CD14-positive monocyte (primary cell): ENCODE results near the gene TRIM67. TPM values are rescaled to one million over a fixed set of nuclear protein-coding genes. Genes with fewer than 3 reads are reported as not detected.

Experiments
- DNase-seq, 3 donors: peaks; one replicate each; pipeline ENCODE4 v3.0.0-alpha.2; 2011 to 2022
- H2AFZ ChIP-seq: 2 replicates; pipeline ENCODE4 v1.6.0; 2012; ENCODE audit warnings: mild to moderate bottlenecking, low read depth, low read length, inconsistent platforms; ENCODE audit not compliant: insufficient read depth, poor library complexity, severe bottlenecking
- H3K27ac ChIP-seq, 2 donors: 1 replicate in 1 of 2; 2 replicates in 1 of 2; pipeline ENCODE4 v1.5.1; 2012 to 2013; ENCODE audit warnings: low read length in 2 of 2, control low read depth in 1 of 2, inconsistent platforms in 1 of 2, low read depth in 1 of 2, mild to moderate bottlenecking in 1 of 2
- H3K27me3 ChIP-seq, 2 donors: one replicate each; pipeline versions ENCODE4 v1.6.0 to v1.6.1; 2011 to 2013; ENCODE audit warnings: low read length in 2 of 2; ENCODE audit not compliant: control insufficient read depth in 2 of 2, insufficient read depth in 2 of 2
- H3K36me3 ChIP-seq, 2 donors: replicated peaks in 1 of 2; 1 replicate in 1 of 2; 2 replicates in 1 of 2; pipeline versions ENCODE4 v1.5.1 to v1.6.1; 2012 to 2013; ENCODE audit warnings: low read length in 2 of 2, control low read depth in 1 of 2, inconsistent platforms in 1 of 2, mild to moderate bottlenecking in 1 of 2; ENCODE audit not compliant: insufficient read depth in 2 of 2, control insufficient read depth in 1 of 2
- H3K4me1 ChIP-seq, 2 donors: 1 replicate in 1 of 2; 2 replicates in 1 of 2; pipeline versions ENCODE4 v1.5.1 to v1.6.1; 2012 to 2013; ENCODE audit warnings: low read length in 2 of 2, control low read depth in 1 of 2, inconsistent platforms in 1 of 2, mild to moderate bottlenecking in 1 of 2, moderate library complexity in 1 of 2; ENCODE audit not compliant: insufficient read depth in 2 of 2, control insufficient read depth in 1 of 2
- H3K4me2 ChIP-seq: replicated peaks from 2 replicates; pipeline ENCODE3; 2012; ENCODE audit warnings: low read length, moderate library complexity, mild to moderate bottlenecking; ENCODE audit not compliant: poor library complexity, severe bottlenecking; ENCODE audit errors: extremely low read depth
- H3K4me3 ChIP-seq, 3 experiments: fragments of 200-600 bp in 1 of 3; sonication (generic) in 1 of 3; replicated peaks in 1 of 3; 1 replicate in 2 of 3; 2 replicates in 1 of 3; pipeline ENCODE4 v1.5.1; 2011 to 2013; ENCODE audit warnings: low read length in 3 of 3, mild to moderate bottlenecking in 3 of 3, control low read depth in 2 of 3, low read depth in 2 of 3, inconsistent platforms in 1 of 3, moderate library complexity in 1 of 3
- H3K79me2 ChIP-seq: 2 replicates; pipeline ENCODE4 v1.6.0; 2012; ENCODE audit warnings: mild to moderate bottlenecking, control low read depth, inconsistent platforms, low read length, moderate library complexity; ENCODE audit not compliant: insufficient read depth
- H3K9ac ChIP-seq: 2 replicates; pipeline ENCODE4 v1.6.0; 2017; ENCODE audit warnings: low read length, mild to moderate bottlenecking; ENCODE audit not compliant: insufficient read depth, poor library complexity, severe bottlenecking
- H3K9me3 ChIP-seq, 2 donors: replicated peaks in 1 of 2; 1 replicate in 1 of 2; 2 replicates in 1 of 2; pipeline versions ENCODE4 v1.5.1 to v1.6.1; 2012 to 2013; ENCODE audit warnings: low read length in 2 of 2, control low read depth in 1 of 2; ENCODE audit not compliant: control insufficient read depth in 1 of 2, insufficient read depth in 1 of 2
- H4K20me1 ChIP-seq: 2 replicates; pipeline ENCODE4 v1.6.0; 2012; ENCODE audit warnings: mild to moderate bottlenecking, low read length, control low read depth, moderate library complexity; ENCODE audit not compliant: insufficient read depth
- H3K27ac Mint-ChIP-seq, 7 donors: one replicate each; pipeline ENCODE4 v1.8.0; 2020; ENCODE audit warnings: mild to moderate bottlenecking in 7 of 7, mixed read lengths in 7 of 7, moderate library complexity in 6 of 7, inconsistent platforms in 2 of 7
- H3K27me3 Mint-ChIP-seq, 3 donors: one replicate each; pipeline ENCODE4 v1.8.0; 2021 to 2022; ENCODE audit warnings: low read depth in 3 of 3, mild to moderate bottlenecking in 3 of 3, mixed read lengths in 3 of 3, moderate library complexity in 3 of 3, inconsistent platforms in 1 of 3
- H3K36me3 Mint-ChIP-seq, 2 donors: one replicate each; pipeline ENCODE4 v1.8.0; 2020; ENCODE audit warnings: mixed read lengths in 2 of 2, inconsistent platforms in 1 of 2, mild to moderate bottlenecking in 1 of 2
- H3K4me1 Mint-ChIP-seq: one replicate; pipeline ENCODE4 v1.8.0; 2020; ENCODE audit warnings: mild to moderate bottlenecking, mixed read lengths
- H3K4me3 Mint-ChIP-seq, 2 donors: one replicate each; pipeline ENCODE4 v1.8.0; 2020; ENCODE audit warnings: mild to moderate bottlenecking in 2 of 2, mixed read lengths in 2 of 2, moderate library complexity in 1 of 2
- H3K9me3 Mint-ChIP-seq, 7 donors: one replicate each; pipeline ENCODE4 v1.8.0; 2020 to 2022; ENCODE audit warnings: mixed read lengths in 7 of 7, mild to moderate bottlenecking in 6 of 7, moderate library complexity in 6 of 7, inconsistent platforms in 2 of 7
- CTCF ChIP-seq: fragments of 200-600 bp; IDR thresholded peaks from one replicate; pipeline ENCODE4 v1.8.0; 2022; ENCODE audit warnings: antibody characterized with exemption, mild to moderate bottlenecking
- WGBS: methylation state at CpG from one replicate; pipeline ENCODE4 v1.1.5; 2013; ENCODE audit warnings: missing lambda C conversion rate; ENCODE audit not compliant: insufficient coverage; 5-methylcytosine and 5-hydroxymethylcytosine counted together
- intact Hi-C, 2 donors: fragments of 100-400 bp; cut with micrococcal nuclease; formaldehyde crosslinking; loops; one replicate each; pipeline versions ENCODE4 v1.15.0 to v1.15.1; 2023
- polyA plus RNA-seq, 3 donors: library from polyadenylated mRNA; depleted of rRNA in 1 of 3; unstranded in 2 of 3; stranded (reverse) in 1 of 3; fragments of 300-500 nt in 2 of 3; fragments of >200 nt in 1 of 3; fragmentation: Illumina TruSeq in 2 of 3; gene quantifications; 1 replicate in 2 of 3; 2 replicates in 1 of 3; pipeline ENCODE4 v1.2.3, GENCODE V29; 2012 to 2021

Gene TRIM67
- polyA plus RNA-seq, 3 donors, result not detected

GRCh38 chr1:231190456-231190855 is 28.6 kb downstream of the TRIM67 start:
- H3K9ac ChIP-seq, result no peak overlapping the region
- 90% methylated on average over 6 of the region's 10 CpGs for WGBS
- H3K27ac ChIP-seq, result no peak overlapping the region
- no peak overlapping the region for H3K4me2 ChIP-seq
- no peaks in the 10 kb centered on the region for H3K4me1 Mint-ChIP-seq
- peaks cover 0 to 10% (median 5%) of the 10 kb centered on the region in 7 donors for H3K9me3 Mint-ChIP-seq
- no peak overlapping the region for H3K4me3 Mint-ChIP-seq
- DNase-seq, result no peak
- H4K20me1 ChIP-seq, result no peaks in the 10 kb centered on the region
- H3K9me3 ChIP-seq, result peaks cover 0 to 3% of the 10 kb centered on the region in 2 donors
- peaks cover 18 to 29% (median 23%) of the 10 kb centered on the region in 3 donors for H3K27me3 Mint-ChIP-seq
- H3K36me3 Mint-ChIP-seq, result no peaks in the 10 kb centered on the region
- intact Hi-C loops, result no loop called here
- no peak for TF ChIP-seq CTCF
- no peak overlapping the region for H3K27ac Mint-ChIP-seq
- H2AFZ ChIP-seq, result no peak overlapping the region
- no peaks in the 10 kb centered on the region for H3K4me1 ChIP-seq
- peaks cover 0 to 6% of the 10 kb centered on the region in 2 donors for H3K27me3 ChIP-seq
- no peak overlapping the region for H3K4me3 ChIP-seq
- no peaks in the 10 kb centered on the region for H3K36me3 ChIP-seq
- no peaks in the 10 kb centered on the region for H3K79me2 ChIP-seq

GRCh38 chr1:231192620-231193163 is 30.8 kb downstream of the TRIM67 start:
- H3K4me3 ChIP-seq, result no peak overlapping the region
- H3K4me3 Mint-ChIP-seq, result no peak overlapping the region
- H3K9me3 Mint-ChIP-seq, result peaks cover 0 to 10% (median 5%) of the 10 kb centered on the region in 7 donors
- no peak overlapping the region for H3K27ac Mint-ChIP-seq
- H3K9ac ChIP-seq, result no peak overlapping the region
- no peaks in the 10 kb centered on the region for H3K36me3 Mint-ChIP-seq
- no peaks in the 10 kb centered on the region for H3K4me1 ChIP-seq
- no peaks in the 10 kb centered on the region for H4K20me1 ChIP-seq
- no peak for DNase-seq
- H2AFZ ChIP-seq, result no peak overlapping the region
- H3K27ac ChIP-seq, result no peak overlapping the region
- H3K79me2 ChIP-seq, result no peaks in the 10 kb centered on the region
- TF ChIP-seq CTCF, result no peak
- peaks cover 0 to 3% of the 10 kb centered on the region in 2 donors for H3K9me3 ChIP-seq
- no peak overlapping the region for H3K4me2 ChIP-seq
- no peaks in the 10 kb centered on the region for H3K4me1 Mint-ChIP-seq
- 60% methylated on average over 8 of the region's 12 CpGs for WGBS
- intact Hi-C loops, result no loop called here
- peaks cover 0 to 6% of the 10 kb centered on the region in 2 donors for H3K27me3 ChIP-seq
- peaks cover 11 to 28% (median 13%) of the 10 kb centered on the region in 3 donors for H3K27me3 Mint-ChIP-seq
- H3K36me3 ChIP-seq, result no peaks in the 10 kb centered on the region
